Stimulated activated naive CD8-positive, alpha-beta T cell treated with anti-CD3 and anti-CD28 coated beads, Interleukin-15, Interleukin-2, amounts not matched to agents 100 U/mL and 50 U/mL, for 24 hours (primary cell): Measurements from ENCODE around the gene CYP2C19.
"Not testable (repeated sequence)": the region's sequence is repeated elsewhere in the genome, so short reads cannot be mapped to it uniquely, and the experiment has no call there.

Source experiments
- ATAC-seq: fragments of 150-1000 bp; cut with Tn5 transposase; one replicate; pipeline ENCODE4 v1.10.0; 2021
- DNase-seq: peaks from one replicate; pipeline ENCODE4 v3.0.0; 2021

Gene CYP2C19

DNA sequence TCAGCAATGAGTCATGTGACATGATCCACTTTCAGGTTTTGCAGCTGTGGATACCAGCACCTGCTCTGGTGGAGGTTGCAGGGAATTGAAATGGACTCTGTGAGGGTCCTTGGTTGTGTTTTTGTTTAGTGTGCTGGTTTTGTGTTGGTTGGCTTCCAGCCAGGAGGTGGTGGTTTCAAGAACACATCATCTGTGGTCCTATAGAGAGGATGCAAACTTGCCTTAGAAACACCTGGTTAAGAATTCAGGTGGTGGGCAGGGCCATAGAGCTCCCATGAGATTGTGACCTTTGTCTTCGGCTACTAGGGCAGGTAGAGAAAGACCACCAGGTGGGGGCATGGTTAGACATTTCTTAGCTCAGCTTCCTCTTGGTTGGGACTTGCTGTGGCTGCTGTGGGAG lies 116.7 kb downstream of the CYP2C19 start:
- DNase-seq: no peak

DNA sequence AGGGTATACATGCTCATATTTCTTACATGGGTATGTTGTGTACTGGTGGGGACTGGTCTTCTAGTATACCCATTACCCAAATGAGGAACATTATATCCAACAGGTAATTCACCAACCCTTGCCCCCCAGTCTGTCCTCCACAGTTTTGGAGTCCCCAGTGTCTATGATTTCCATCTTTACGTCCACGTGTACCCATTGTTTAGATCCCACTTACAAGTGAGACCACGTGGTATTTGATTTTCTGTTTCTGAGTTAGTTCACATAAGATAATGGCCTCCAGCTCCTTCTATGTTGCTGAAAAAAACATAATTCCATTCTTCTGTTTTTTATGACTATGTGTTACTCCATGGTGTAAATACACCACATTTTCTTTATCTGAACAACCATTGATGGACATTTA lies 126.6 kb downstream of the CYP2C19 start:
- ATAC-seq (no peak), DNase-seq (no peak)

More for the DNA sequence above, 116.7 kb downstream of the CYP2C19 start:
- no peak for ATAC-seq

DNA sequence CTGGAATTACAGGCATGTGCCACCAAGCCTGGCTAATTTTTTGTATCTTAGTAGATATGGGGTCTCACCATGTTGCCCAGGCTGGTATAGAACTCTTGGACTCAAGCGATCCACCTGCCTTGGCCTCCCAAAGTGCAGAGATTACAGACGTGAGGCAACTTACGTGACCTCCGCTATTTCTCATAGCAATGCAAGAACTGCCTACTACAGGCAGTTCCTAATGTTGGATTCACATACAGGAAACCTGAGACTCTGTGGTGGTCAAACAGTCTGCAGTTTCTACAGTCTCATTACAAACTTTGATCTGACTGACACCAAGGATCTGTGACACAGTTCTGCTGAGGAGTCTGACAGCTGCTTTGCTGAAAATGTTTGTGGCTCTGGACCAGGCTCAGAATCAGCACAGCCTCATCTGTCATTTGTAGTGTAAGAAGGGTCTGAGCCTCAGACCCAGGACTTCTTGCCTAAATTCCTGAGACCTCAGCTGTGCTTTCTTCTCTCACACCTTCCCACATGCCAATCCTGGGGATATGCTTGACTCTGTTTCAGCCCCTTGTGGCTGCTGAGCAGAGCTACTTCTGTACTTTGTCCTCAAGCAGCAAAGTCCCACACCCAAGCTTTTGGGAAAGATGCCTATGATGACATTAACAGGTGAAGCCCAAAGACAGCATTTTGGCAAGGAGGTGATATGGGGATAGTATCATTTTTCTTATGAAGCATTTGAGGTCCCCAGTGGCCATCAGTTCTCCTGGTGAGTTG lies 128.0 kb downstream of the CYP2C19 start:
- DNase-seq (no peak), ATAC-seq (no peak)

DNA sequence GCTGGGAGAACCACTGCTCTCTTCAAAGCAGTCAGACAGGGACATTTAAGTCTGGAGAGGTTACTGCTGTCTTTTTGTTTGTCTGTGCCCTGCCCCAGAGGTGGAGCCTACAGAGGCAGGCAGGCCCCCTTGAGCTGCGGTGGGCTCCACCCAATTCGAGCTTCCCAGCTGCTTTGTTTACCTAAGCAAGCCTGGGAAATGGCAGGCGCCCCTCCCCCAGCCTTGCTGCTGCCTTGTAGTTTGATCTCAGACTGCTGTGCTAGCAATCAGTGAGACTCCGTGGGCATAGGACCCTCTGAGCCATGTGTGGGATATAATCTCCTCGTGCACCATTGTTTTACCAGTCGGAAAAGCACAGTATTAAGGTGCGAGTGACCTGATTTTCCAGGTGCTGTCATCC lies 135.9 kb downstream of the CYP2C19 start:
- DNase-seq, ATAC-seq: not testable (repeated sequence)

DNA sequence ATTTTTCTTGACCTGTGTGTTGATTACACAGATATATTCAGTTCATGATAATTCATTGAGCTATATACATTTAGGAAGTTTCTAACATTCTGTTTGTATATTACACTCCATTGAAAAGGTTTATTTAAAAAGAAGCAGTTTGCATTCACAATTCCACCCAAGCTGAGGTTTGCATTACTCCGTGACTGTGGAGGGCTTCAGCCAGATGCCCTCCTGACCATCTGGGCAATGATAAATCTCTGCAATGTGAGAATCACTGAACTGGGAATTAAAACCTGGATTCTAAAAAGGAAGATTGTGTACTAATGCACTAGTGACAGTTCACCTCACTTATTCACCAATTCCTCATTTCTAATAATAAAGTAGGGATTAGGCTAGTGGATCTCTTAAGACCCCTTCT lies 139.6 kb downstream of the CYP2C19 start:
- no peak for DNase-seq
- ATAC-seq: no peak

DNA sequence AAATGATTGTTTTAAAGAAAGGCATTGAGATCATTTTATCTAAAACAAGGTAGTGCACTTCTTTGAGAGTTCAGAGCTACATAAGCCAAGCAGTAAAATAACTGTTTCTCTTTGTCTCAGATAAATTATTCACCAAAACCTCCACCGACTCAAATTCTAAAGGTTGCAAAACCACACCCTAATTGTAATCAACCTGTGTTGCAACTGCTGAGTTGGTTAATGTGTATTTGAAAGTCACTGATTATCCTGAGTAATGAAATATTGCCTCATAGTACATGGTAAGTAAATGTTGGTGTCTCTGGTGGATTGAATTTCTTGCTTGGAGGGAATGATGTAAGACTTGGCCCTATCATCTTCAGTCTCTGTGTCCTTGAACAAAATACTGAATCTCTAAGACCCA lies 140.1 kb downstream of the CYP2C19 start:
- no peak for ATAC-seq
- DNase-seq: no peak
